Activated CD4-positive, alpha-beta T cell treated with anti-CD3 and anti-CD28 coated beads, Interleukin-2, amount 50 U/mL, for 16 hours (primary cell): ENCODE results near the gene PCNT.
"Not testable (repeated sequence)": the region's sequence is repeated elsewhere in the genome, so short reads cannot be mapped to it uniquely, and the experiment has no call there.

Experiments
- DNase-seq: peaks from one replicate; pipeline ENCODE4 v3.0.0-alpha.2; 2020

PCNT gene

DNA sequence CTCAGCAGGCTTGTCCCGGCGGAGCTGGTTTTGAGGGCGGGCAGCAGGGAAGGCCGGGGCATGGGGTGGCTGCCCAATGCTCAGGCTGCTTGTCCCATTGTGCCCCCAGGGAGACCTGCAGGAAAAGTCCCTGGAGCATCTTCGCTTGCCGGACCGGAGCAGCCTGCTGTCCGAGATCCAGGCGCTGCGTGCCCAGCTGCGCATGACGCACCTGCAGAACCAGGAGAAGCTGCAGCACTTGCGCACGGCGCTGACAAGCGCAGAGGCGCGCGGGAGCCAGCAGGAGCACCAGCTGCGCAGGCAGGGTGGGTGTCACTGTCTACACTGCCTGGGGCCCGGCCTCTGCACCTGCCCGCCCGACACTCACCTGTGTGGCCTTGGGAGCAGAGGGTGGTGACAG lies 104.3 kb downstream of the PCNT start:
- DNase-seq, result no peak

DNA sequence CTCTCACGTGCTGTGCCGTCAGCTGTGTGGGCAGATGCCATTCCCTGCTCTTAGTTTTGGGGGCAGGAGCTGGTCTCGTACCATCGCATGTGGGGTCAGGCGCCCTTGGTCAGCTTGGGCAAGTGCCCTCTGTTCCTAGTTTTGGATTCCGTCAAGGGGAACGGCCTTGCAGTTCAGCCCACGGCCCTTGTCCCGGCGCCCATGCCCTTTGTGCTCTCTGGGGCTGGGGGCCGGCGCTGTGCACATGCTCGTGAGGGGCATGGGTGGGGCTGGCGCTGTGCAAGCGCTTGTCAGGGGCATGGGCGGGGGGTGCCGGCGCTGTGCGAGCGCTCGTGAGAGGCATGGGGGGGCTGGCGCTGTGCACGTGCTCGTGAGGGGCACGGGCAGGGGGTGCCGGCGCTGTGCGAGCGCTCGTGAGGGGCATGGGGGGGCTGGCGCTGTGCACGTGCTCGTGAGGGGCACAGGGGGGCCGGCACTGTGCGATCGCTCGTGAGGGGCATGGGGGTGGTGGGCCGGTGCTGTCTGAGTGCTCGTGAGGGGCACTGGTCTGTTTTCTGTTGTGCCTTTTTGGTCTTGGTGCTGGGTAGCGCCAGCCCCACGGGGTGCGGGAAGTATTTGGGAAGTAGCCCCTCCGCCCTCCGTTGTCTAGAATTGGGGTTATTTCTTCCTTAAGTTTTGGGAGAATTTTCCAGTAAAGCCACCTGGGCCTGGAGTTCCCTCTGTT lies 105.2 kb downstream of the PCNT start:
- DNase-seq, result no peak

DNA sequence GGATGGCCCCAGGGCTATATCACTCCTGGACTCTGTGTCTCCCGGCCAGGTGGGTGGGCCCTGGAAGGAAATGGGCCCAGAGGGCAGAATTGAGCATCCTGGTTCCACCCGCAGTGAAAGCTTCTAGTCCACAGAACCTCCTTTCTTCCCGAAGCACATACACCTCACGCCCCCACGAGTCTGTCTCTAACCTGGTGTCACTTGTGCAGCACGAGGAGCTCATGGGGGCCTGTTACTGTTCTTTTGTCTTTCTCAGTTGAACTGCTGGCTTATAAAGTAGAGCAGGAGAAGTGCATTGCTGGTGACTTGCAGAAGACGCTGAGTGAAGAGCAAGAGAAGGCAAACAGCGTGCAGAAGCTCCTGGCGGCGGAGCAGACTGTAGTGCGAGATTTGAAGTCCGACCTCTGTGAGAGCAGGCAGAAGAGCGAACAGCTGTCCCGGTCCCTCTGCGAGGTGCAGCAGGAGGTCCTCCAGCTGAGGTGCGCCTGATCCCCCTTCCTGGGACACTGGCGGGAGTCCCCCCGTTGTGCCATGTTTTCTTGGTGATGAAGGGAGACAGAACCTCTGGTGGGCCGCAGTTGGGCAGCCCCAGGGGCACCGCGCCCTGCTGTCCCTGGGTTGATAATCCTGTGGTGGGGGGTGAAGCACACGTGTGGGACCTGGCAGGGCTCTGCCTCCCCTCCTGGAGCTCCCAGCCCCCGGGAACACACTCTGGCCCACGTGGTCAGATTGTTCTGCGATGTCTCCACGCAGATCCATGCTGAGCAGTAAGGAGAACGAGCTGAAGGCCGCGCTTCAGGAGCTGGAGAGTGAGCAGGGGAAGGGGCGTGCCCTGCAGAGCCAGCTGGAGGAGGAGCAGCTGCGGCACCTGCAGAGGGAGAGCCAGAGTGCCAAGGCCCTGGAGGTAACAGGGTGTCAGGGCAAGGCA lies 106.1 kb downstream of the PCNT start:
- DNase-seq, result no peak

DNA sequence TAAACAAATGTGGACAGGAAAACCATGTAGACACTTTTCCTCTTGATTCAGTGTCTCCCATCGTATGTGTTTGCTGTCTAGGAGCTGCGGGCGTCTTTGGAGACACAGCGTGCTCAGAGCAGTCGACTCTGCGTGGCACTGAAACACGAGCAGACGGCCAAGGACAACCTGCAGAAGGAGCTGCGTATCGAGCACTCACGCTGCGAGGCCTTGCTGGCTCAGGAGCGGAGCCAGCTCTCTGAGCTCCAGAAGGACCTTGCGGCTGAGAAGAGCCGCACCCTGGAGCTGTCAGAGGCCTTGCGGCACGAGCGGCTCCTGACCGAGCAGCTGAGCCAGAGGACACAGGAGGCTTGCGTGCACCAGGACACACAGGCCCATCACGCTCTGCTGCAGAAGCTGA lies 107.5 kb downstream of the PCNT start:
- DNase-seq, result no peak

DNA sequence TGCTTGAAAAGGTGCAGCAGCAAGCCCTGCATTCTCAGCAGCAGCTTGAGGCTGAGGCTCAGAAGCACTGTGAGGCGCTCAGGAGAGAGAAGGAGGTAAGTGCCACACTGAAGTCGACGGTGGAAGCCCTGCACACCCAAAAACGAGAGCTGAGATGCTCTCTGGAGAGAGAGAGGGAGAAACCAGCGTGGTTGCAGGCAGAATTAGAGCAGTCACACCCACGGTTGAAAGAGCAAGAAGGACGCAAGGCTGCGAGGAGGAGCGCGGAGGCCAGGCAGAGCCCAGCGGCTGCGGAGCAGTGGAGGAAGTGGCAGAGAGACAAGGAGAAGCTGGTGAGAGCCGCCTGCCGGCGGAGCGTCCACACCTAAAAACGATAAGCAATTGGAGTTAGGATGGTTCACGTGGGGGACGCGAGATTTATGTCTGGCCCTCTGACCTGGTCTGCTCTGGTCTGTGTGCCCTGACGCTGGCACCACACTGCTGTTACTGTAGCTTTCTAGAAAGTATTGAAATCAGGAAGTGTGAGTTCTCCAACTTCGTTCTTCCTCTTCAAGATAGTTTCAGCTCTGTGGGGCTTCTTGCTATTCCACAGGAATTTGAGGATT lies 108.0 kb downstream of the PCNT start:
- no peak for DNase-seq

DNA sequence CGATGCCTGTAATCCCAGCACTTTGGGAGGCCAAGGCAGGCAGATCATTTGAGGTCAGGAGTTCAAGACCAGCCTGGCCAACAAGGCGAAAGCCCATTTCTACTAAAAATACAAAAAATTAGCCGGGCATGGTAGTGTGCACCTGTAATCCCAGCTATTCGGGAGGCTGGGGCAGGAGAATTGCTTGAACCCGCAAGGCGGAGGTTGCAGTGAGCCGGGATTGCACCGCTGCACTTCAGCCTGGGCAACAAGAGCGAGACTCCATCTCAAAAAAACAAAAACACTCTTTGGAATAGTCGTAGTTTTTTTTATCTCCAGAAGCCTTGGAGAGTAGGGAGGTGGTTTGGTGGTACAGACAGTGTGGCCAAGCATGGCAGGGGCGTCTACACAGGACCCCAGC lies 109.2 kb downstream of the PCNT start:
- DNase-seq, result not testable (repeated sequence)

DNA sequence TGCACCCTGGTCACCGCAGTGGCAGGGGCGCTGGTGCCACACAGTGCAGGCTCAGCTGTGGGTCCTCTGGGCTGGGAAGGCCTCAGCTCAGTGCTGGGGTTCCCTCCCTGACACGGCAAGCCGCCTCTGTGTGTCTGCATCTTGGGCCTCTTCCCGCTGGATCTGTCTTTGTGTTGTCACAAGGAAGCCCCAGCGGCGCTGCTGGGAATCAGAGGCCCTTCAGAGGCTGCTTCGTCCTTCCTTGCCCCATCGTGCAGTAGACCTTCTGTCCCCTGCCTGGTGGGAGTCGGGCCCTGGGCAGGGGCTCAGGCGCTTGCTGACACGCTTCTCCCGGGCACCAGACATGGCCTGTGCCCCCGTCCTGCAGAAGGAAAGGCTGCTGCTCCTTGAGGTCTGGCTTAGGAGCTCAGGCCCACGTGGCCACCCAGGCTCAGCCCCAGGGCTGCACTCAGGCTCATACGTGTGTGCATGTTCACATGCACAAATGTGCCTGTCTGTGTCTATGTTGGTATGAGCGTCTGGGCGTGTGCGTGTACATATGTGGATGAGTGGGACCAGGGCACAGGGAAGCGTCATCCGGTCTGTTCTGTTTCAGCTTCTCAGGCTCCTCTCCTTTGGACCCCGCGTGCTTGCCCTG lies 110.5 kb downstream of the PCNT start:
- no peak for DNase-seq

DNA sequence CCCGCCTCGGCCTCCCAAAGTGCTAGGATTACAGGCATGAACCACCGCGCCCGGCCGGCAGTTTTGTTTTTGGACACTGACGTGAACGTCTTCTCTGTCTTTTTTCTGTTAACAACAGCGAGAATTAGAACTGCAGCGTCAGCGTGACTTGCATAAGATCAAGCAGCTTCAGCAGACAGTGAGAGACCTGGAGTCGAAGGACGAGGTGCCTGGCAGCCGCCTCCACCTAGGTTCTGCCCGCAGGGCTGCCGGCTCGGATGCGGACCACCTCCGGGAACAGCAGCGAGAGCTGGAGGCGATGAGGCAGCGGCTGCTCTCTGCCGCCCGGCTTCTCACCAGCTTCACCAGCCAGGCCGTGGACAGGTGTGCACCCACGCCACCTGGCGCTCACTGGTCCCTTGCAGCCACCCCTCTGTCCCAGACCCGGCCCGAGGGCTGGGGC lies 111.9 kb downstream of the PCNT start:
- DNase-seq, result no peak

DNA sequence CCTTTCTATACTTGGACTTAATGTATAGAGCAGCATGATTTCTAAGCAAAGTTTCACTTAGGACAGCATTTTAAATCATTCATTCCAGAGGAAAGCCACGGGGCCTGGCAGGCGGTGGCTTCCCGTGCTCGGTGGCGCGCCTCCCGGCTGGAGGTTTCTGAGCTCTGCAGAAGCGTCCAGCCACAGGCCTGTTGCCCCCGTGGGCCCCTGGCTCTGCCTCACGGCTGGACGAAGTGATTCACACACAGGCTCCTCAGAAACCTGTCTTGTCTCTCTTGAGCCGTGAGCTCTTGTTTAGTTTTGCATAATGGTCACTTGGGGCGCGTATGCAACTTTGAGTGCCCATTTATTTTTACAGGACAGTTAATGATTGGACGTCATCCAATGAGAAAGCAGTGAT lies 112.7 kb downstream of the PCNT start:
- DNase-seq, result no peak

DNA sequence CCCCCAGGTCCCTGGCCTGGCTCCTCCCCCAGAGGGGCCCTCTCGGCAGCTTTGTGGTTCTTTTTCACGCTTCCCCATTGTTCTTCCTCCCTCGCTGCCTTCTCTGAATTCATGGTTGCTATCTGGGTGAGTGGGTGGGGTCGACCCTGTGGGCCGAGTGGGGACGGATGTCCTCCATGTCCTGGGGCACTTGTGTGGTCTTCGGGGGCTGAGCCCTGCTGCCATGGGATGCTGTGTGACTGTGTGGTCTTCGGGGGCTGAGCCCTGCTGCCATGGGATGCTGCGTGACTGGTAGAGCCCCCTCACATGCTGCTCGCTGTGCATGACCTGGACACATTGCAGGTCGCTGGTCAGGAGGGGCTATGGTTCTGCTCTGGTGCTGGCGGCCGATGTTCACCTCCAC lies 113.1 kb downstream of the PCNT start:
- no peak for DNase-seq

DNA sequence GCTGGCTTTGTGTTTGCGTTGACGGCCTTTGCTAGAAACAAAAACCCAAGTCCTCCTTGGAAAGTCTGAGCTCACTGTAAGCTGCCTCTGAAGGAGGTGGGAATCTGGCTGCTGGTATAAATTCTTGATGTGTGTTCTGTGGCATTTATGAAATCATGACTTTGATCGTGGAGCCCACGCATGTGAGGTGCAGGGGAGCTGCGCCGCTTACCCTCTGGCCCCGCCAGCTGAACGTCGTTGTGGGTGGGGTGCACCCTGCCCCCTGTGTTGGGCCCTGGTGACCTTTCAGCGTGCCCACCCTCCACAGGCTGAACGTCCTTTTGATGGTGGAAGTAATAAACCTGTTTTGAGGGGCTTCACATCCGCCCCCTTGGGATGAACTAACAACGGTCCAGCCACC lies 113.6 kb downstream of the PCNT start:
- DNase-seq, result no peak

DNA sequence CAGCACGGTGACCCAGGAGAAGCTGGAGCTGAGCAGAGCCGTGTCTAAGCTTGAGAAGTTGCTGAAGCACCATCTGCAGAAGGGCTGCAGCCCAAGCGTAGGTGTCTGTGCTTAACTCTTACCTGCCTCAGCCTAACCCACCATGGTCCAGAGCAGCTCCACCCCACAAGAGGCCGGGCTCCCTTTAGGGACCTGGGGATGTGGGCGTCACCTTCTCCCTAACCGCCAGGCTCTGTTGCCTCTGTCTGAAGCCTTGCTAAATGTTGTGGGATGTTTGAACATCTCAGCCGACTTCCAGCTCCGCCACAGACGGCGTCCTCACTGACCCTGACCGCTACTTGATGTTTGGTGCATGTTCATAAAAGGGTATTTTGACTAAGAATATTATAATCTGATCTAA lies 114.3 kb downstream of the PCNT start:
- no peak for DNase-seq

DNA sequence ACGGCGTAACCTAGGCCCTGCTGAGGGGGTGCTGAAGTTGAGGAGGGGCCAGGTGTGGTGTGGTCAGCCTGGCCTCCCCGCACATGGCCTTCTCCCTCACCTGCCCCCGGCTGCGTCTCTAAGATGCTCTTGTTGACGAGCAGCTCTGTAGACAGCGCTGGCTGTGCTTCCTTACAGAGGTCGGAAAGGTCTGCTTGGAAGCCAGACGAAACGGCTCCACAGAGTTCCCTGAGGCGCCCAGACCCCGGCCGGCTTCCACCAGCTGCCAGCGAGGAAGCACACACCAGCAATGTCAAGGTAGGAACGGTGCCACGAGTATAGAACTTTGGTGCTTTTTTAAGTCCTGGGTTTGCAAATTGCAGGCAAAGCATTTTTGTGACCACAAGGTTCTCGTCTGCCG lies 116.0 kb downstream of the PCNT start:
- DNase-seq, result no peak

DNA sequence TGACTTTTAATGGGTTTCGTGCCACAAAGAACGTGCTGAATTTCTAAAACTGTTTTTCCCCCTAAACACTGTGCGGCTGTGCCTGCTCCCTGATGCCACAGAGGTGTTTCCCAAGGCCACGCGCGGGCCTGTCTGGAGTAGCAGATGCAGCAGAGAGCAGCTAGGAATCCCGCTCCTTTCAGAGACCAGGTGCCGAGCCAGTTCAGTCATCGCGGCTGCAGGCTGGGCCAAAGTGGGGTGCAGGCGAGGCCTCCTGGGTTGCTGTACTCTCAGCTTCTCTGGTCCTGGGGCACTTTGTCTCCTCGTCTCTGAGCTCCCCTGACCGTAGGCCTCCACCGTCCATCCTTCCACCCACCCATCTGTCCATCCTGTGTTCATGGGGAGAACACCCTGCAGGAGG lies 117.4 kb downstream of the PCNT start:
- DNase-seq, result no peak

DNA sequence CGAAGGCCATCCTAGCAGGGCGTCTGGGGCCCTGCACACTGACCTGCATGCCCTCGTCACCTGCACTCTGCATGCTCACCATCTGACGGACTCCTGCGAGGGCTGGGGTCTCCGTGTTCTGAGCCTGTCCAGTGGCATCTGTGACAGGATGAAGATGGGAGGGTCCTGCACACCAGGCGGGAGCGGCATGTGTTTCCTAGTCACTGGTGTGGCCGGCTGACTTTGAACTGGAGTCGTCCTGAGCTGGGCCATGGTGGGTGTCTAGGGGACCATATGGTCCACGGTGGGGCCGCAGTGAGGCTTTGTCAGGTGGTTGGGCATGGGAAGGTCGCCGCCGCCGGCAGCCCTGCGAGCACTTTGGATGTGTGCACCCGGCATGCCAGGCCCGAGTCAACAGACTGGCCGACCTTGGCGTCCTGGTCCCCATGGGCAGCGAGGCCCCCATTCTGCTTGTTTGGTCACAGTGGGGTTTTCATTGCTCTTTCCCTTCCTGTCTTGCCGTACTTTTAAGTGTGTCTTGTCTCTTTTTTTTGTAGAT lies 118.1 kb downstream of the PCNT start:
- no peak for DNase-seq

DNA sequence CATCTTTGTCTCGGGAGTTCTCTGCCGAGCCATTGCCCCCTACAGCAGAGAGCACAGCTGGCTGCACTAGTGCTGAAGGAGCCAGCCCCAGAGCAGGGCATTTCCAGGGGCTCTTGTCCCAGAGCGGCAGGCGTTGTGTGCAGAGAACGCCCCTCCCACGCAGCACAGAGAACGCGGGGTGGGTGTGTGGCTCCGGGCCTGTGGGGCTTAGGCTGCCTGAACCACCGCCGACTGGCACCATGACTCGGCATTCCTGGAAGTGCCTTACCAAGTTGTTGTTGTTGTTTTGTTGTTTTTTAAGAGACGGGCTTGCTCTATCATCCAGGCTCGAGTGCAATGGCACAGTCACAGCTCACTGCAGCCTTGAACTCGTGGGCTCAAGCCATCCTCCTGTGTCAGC lies 119.0 kb downstream of the PCNT start:
- no peak for DNase-seq

DNA sequence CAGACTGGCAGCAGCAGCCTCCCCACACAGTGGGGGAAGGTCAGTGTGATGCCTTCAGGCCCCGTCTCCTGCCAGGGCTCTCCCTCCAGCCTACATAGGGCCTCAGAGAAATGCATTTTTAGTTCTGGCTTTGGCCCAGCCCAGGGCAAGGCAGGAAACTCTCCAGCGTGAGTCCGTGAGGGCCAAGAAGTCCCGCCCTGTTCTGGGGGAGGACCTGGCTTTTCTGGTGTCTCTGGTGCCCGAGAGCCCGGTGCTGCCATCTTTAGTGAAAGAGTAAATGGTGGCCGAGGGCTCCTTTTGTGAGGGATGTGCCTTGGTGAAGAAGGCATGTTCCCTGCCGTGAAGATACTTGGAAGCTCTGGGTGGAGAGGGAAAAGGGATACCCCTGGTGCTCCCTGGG lies 120.0 kb downstream of the PCNT start:
- no peak for DNase-seq

DNA sequence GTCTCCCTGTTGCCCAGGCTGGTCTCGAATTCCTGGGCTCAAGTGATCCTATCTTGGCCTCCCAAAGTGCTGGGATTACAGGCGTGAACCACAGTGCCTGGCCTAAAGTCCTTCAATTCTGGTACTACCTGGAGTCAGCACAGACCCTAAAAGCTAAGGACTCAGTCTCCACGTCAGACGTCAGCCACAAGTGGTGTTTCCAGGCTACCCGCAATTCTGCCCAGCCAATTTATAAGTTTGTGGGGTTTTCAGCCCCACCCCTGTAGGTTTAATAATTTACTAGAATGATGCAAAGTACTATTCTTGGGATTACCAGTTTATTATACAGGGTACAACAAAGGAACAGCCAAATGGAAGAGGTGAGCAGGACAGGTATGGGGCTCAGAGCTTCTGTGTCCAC lies 124.2 kb downstream of the PCNT start:
- no peak for DNase-seq

DNA sequence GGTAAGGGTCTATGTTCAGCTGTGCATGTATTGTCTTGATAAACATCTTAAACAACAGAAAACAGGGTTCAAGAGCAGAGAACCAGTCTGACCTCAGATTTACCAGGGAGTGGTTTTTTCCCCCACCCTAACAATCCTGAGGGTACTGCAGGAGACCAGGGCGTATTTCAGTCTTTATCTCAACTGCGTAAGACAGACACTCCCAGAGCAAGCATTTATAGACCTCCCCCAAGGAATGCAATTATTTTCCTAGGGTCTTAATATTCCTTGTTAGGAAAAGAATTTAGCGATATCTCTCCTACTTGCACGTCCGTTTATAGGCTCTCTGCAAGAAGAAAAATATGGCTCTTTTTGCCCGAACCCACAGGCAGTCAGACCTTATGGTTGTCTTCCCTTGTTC lies 124.9 kb downstream of the PCNT start:
- DNase-seq, result not testable (repeated sequence)

DNA sequence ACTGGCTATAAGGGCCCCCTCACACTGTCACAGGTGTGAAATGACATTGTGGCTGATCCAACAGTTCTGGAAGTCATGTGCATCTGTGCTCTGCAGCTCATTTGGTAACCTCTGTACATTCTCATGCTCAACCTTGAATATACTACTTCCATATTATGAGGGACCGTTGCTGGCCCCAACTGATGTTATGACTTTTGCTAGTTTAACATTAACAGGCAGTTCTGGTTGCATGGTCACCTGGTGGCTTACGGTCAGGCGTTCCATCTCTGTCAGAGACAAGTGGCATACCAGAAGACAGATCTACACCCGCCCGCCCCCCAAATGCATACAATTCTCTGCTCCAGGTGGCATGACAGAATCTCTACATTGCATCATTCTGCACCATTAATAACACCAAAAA lies 128.8 kb downstream of the PCNT start:
- no peak for DNase-seq

DNA sequence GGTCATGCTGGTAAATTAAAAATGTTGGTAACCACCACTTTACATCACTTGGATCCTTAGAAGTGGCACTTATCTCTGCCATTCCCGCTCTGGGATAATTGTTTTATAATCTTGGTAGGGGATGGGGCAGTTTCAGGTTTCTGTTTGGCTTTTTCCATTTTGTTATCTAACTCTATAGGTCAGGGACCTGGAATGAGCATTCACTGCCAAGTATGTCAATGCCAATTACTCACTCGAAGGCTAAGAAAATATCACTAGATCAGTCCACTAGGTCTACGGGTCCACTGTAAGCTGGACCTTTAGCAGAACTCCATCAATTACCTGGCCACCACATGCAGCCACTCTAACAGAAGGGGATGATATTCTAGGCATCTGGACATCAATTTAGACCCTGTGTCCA lies 130.2 kb downstream of the PCNT start:
- DNase-seq, result no peak

DNA sequence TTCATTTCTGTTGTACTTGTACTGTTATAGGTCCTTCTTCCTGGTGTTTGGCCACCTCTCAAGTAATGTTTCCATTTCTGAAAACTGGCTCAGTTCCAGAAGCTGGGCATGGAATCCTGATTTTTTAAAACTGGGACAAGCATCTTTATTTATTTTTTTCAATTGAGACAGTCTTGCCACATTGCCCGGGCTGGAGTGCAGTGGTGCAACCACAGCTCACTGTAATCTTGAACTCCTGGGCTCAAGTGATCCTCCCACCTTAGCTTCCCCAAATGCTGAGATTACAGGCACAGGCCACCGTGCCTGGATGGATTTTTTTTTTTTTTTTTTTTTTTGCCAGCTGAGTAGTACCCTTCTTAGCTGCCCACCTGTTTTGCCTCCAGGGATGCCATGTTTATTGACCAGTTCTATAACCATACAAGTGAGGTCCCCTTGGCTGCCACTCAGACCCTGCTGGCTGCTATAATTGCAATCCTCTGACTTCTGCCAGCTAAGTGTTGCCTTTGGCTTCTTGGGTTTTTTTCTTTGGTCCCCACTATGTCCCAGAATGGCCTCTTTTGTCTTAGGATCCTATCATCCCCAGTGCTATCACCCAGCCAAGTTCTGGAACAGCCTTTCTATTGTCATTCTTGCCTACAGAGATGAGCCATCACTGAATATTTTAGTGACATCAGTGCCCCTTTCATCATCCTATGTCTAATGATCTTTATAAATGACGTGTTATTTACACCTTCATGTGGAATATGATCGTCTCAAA lies 130.9 kb downstream of the PCNT start:
- DNase-seq, result no peak
